Activated naive CD4-positive, alpha-beta T cell (primary cell): Measurements from ENCODE around the gene C6orf132.
A peak's percentile ranks its signal among the peaks of the same experiment; 100 is the strongest.

Source experiments
- DNase-seq, 4 experiments: peaks; one replicate each; lab custom pipeline; 2025; lab: John Stamatoyannopoulos, UW

The C6orf132 gene

GRCh38 chr6:42105709-42106108, 36.7 kb downstream of the C6orf132 start:
- DNase-seq, result no peak

- DNase-seq, result no peak
These were observed 37.2 kb downstream of the C6orf132 start for GRCh38 chr6:42105156-42105648.

- peak in 3 of 4 experiments; percentile 7 to 37 (median 17) for DNase-seq
These were observed 37.7 kb downstream of the C6orf132 start for GRCh38 chr6:42104804-42105125.

GRCh38 chr6:42104095-42104803, 38.2 kb downstream of the C6orf132 start:
- DNase-seq, result peak; percentile 45 to 72 (median 60)

DNA sequence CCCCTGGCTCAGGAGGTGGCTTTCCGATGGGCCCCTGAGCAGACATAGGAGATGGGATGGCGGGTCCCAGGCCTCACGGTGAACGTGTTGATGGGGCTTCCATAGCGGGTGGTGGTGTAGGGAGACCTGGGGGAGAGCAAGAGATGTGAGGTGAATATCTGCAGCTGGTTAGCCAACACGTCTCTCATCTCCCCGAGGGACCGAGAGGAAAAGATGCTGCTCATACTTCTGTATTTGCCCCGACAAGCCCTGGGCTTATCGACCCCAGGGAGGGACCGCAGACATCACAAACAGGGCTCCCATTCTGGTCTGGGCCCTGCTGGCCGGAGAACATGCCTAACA, 38.7 kb downstream of the C6orf132 start:
- DNase-seq, result no peak

DNA sequence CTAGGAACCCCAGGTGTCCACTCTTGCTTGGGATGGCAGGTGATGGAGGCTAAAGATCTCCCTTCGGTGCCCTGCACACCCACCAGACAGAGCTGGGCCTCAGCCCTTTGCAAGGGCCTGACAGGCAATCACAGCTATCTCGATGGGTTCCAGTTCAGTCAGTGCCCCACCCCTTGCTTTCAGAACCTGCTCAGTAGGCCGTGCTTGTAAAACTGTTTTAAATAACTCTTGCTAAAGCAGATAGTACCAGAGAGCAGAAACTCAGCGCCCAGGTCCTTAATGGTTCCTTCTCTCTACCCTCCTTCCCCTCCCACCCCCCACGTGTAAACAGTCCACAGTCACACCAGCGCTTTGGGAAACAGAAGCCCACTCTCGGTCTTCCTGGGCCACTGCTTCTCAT, 39.2 kb downstream of the C6orf132 start:
- DNase-seq, result no peak

- no peak for DNase-seq
These were observed 41.2 kb downstream of the C6orf132 start for GRCh38 chr6:42101186-42101657.

GRCh38 chr6:42100029-42100901, 42.2 kb downstream of the C6orf132 start:
- DNase-seq, result no peak

DNA sequence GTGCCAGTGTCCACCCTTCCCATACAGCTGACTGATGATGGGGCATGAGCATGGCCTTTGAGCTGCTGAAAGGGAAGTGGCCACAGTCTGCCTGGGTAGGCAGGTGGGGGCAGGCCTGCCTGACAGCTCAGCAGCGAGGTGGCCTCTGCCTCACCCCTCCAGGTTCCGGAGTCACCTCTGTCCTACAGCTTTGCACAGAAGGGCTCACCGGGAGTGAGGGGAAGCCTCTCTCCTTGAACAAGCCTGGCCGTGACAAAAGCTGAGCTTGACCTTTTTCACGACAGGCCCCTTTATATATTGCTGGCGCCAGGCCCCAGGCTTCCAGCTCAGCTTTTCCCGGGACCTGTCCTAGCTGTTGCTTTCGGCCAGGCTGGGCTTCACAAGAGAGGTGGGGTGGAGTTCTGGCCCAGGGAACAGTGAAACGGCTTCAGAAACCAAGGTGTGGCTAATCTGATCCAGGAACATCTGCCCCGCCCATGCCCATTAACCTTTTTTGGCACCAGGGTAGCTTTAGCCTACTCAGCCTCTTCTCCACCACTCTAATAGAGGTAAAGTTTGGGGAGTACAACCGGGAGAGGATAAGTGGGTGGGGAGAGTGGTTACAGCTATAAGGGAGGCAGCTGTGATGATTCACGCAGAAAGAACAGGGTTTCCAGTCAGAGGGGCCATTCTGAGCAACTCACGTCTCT, 42.9 kb downstream of the C6orf132 start:
- no peak for DNase-seq

DNA sequence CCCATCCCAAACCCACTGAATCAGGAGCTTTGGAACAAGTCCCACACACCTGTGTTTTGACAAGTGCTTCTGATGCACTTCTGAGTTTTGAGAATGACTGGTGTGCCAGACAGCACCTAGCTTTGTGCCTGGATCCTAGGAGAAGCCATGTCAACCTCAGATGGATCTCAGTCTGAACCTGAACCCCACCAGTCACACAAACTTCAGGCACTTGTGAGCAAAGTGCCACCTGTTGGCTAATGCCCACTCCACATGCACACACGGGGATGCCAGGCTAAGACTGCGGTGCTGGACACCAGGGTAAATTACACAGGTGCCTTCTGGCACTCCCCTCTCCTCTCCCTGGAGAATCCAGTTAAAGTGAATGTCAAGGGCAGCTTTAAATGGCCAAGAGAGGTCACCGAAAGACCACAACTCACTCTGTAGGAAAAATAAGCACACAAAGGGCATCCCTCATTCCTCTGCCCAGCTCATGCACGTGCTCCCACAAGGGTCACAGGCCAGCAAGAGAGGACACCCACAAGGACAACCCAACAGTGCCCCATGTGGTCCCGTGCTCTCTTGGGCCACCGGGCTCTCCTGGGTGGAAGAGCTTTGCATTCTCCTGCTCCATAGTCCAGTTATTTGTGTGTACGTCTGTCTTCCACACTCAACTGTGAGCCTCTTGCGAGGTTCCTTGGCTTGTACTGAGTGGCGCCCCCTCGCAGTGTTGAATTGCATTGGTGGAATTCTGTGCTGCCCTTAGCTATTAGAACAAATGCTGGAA, 46.5 kb downstream of the C6orf132 start:
- DNase-seq, result no peak

- DNase-seq, result no peak
These were observed 47.3 kb downstream of the C6orf132 start for GRCh38 chr6:42095094-42095493.

GRCh38 chr6:42093582-42094329, 48.7 kb downstream of the C6orf132 start:
- no peak for DNase-seq

- no peak for DNase-seq
These were observed 50.7 kb downstream of the C6orf132 start for GRCh38 chr6:42091718-42092023.

GRCh38 chr6:42090819-42091717, 51.4 kb downstream of the C6orf132 start:
- DNase-seq, result no peak

DNA sequence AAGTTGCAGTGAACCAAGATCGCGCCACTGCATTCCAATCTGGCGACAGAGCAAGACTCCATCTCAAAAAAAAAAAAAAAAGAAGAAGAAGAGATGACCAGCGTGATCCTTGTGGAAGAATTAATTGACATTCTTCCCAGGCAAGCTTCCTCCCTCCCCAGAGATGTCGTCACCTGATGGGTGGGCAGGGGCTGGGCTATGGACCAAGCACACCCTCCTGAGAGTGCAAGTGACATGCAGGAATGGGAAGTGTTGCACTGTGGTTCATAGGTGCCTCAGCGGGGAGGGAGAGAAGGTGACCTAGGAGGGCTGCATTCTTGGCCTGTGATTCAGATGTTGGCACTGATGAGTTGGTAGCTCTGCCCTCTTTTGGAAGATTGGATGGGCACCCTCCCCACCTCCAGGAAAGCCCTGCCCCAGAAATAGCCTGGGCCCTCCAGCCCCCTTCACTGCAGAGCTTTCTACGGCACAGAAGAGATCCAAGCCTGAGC, 54.3 kb downstream of the C6orf132 start:
- no peak for DNase-seq

DNA sequence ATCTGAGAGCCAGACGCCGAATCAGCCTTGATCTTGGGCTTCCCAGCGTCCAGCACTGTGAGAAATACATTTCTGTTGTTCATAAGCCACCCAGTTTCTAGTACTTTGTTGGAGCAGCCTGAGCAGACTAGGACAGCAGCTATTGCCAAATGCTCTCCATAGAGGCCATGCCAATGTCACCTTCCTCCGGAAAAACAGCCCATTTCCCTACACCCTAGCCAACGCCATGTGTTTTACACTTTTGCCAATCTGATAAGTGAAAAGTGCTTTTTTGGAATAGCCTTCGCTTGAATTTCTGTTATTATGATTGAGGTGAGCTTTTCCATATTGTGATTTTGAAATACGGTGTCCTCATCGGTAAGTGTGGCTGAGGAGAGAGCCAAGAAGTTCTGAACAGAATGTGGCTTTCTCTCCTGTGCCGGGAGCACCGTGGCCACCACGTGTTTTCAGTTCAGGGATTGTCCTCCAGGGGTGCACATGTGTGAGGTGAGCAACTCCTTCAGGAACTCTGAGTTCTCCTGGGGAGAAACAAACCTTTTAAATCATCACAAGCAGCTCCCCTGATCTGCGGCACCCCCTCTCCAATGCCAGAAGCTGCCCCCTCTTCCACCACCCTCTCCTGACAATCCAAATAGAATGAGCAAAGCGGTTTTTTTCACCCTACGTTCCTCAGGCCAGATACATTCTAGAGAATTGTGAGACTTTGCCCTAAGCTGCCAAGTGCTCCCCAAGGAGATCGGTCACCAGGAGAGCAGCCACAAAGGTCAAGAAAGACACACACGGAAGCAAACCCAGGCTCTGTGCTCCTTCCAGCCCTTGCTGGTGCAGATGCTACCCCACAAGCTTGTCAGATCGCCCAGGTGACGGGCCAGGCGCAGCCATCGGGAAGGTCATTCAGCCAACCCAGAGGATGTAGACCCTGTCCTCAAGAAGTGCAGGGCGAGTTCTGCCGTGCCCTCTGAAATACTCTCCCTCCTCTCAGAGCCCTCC, 56.1 kb downstream of the C6orf132 start:
- DNase-seq, result no peak

DNA sequence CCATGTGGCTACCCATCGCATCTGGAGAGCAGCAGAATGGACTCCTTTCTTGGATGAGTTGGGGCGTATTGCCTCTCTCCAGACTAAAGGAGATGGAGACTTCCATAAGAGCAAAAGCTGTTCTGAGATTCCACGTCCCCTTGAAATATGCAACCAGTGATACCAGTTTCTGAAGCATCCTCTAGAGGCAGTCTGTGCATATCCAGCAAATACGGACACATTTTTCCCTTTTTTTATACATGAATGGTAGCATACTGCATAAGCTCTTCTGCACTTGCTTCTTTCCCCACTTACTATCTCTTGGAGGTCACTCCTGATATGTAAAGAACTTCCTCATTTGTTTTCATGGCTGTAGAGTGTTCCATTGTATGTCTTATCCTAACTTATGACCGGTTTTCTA, 57.5 kb downstream of the C6orf132 start:
- DNase-seq, result no peak

GRCh38 chr6:42083530-42083929, 58.9 kb downstream of the C6orf132 start:
- no peak for DNase-seq

- no peak for DNase-seq
These were observed 62.4 kb downstream of the C6orf132 start for GRCh38 chr6:42079941-42080464.
